HCT116 (cell line): ENCODE data around the gene TGM2.

ENCODE experiments used
- CBX3 ChIP-seq: IDR thresholded peaks from 2 replicates; pipeline ENCODE4 v1.6.1; 2012; ENCODE audit warnings: low read depth
- CTCF ChIP-seq, 3 experiments: fragments of 200-600 bp in 1 of 3; sonication (generic) in 1 of 3; IDR thresholded peaks in 2 of 3; conservative IDR thresholded peaks in 1 of 3; 2 replicates each; pipeline ENCODE4 v1.5.1; 2012 to 2017; ENCODE audit warnings: low read depth in 2 of 3, low read length in 2 of 3, antibody characterized with exemption in 1 of 3, borderline replicate concordance in 1 of 3, control low read depth in 1 of 3, mild to moderate bottlenecking in 1 of 3, mixed read lengths in 1 of 3, mixed run types in 1 of 3, moderate library complexity in 1 of 3; ENCODE audit not compliant: insufficient read depth in 1 of 3
- EZH2 ChIP-seq: fragments of 200-600 bp; sonication (generic); IDR thresholded peaks from 2 replicates; pipeline ENCODE4 v1.6.1; 2017; ENCODE audit warnings: antibody characterized with exemption, mixed run types
- POLR2A ChIP-seq: IDR thresholded peaks from 2 replicates; pipeline ENCODE4 v1.7.0; 2011; ENCODE audit warnings: borderline replicate concordance; ENCODE audit not compliant: insufficient read depth, insufficient read length; ENCODE audit errors: extremely low read depth
- POLR2AphosphoS5 ChIP-seq: IDR thresholded peaks from 2 replicates; pipeline ENCODE4 v1.6.1; 2011; ENCODE audit warnings: mild to moderate bottlenecking, low read depth, low read length, moderate library complexity
- TCF7L2 ChIP-seq: IDR thresholded peaks from 2 replicates; pipeline ENCODE4 v1.7.0; 2011; ENCODE audit warnings: borderline replicate concordance, inconsistent platforms; ENCODE audit not compliant: insufficient read depth, insufficient read length; ENCODE audit errors: extremely low read depth
- YY1 ChIP-seq: IDR thresholded peaks from 2 replicates; pipeline ENCODE4 v1.6.1; 2011; ENCODE audit warnings: low read length, low read depth, moderate library complexity, mild to moderate bottlenecking; ENCODE audit not compliant: insufficient replicate concordance; ENCODE audit errors: extremely low read depth
- TF ChIP-seq, protein P1 (sequence below): IDR thresholded peaks from 2 replicates; pipeline ENCODE4 v1.6.1; 2012; ENCODE audit warnings: low read depth

GRCh38 chr20:38094373-38094891 lies 70.6 kb downstream of the TGM2 start:
- TF ChIP-seq CTCF (IDR thresholded peaks at IDR 0.05 in 2 of 3, conservative IDR thresholded peaks at IDR 0.05 in 1 of 3; ENCODE audit: borderline replicate concordance in 1 of 3, insufficient read depth in 1 of 3, low read depth in 2 of 3, low read length in 2 of 3) (no peak), TCF7L2 (no peak), EZH2 (no peak), POLR2AphosphoS5 (no peak), POLR2A (no peak), YY1 (no peak), CBX3 (no peak)
- TF ChIP-seq, protein P1, sequence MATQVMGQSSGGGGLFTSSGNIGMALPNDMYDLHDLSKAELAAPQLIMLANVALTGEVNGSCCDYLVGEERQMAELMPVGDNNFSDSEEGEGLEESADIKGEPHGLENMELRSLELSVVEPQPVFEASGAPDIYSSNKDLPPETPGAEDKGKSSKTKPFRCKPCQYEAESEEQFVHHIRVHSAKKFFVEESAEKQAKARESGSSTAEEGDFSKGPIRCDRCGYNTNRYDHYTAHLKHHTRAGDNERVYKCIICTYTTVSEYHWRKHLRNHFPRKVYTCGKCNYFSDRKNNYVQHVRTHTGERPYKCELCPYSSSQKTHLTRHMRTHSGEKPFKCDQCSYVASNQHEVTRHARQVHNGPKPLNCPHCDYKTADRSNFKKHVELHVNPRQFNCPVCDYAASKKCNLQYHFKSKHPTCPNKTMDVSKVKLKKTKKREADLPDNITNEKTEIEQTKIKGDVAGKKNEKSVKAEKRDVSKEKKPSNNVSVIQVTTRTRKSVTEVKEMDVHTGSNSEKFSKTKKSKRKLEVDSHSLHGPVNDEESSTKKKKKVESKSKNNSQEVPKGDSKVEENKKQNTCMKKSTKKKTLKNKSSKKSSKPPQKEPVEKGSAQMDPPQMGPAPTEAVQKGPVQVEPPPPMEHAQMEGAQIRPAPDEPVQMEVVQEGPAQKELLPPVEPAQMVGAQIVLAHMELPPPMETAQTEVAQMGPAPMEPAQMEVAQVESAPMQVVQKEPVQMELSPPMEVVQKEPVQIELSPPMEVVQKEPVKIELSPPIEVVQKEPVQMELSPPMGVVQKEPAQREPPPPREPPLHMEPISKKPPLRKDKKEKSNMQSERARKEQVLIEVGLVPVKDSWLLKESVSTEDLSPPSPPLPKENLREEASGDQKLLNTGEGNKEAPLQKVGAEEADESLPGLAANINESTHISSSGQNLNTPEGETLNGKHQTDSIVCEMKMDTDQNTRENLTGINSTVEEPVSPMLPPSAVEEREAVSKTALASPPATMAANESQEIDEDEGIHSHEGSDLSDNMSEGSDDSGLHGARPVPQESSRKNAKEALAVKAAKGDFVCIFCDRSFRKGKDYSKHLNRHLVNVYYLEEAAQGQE = no peak
